Hematopoietic multipotent progenitor cell (in vitro differentiated cells): ENCODE data around the gene TNIP1. TPM values are rescaled to one million over a fixed set of nuclear protein-coding genes. Genes with fewer than 3 reads are reported as not detected.

Source experiments
- DNase-seq, 3 donors: peaks; one replicate each; pipeline ENCODE4 v3.0.0-alpha.2; 2011 to 2015; ENCODE audit warnings: low read depth in 2 of 3, low spot score in 2 of 3
- total RNA-seq: library from RNA; depleted of rRNA; stranded (reverse); fragments of >200 nt; gene quantifications from one replicate; pipeline ENCODE4 v1.2.3, GENCODE V29; 2012

The TNIP1 gene
- total RNA-seq, 1 donor, result 123 TPM

DNA sequence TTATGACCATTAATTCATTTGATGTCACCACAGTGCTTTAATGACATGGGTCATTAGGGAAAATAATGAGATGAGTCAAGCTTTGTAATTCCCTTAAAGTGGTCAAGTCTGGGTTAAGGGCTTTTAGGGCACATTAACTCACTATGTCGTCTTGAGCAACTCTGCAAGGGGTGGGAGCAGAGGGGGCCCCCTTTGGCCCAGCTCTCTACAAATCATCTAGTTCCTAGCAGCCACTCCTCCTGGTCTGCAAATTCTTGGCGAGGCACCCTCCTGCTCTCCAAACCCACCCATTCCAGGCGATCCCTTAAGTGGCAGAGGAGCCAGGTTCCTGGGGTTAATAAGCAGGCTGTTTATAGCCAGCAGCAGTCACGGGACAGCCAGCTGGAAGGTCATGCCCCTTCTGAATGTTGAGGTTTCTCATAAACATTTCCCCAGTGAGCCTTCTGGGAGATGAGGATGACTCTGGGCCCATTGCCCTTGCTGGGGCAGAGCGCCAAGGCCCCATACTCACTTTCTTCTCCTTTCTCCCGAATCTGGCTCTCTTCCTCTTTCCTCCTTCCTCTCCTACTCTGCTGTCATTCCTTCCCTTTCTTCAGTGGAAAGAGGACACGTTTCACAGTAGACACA lies 74.8 kb downstream of the TNIP1 start:
- DNase-seq, result no peak

GRCh38 chr5:151005187-151005949 lies 75.5 kb downstream of the TNIP1 start:
- no peak for DNase-seq

- DNase-seq, result no peak
Observed at GRCh38 chr5:151004499-151004898, 76.3 kb downstream of the TNIP1 start.

GRCh38 chr5:151003503-151003860 lies 77.4 kb downstream of the TNIP1 start:
- no peak for DNase-seq

DNA sequence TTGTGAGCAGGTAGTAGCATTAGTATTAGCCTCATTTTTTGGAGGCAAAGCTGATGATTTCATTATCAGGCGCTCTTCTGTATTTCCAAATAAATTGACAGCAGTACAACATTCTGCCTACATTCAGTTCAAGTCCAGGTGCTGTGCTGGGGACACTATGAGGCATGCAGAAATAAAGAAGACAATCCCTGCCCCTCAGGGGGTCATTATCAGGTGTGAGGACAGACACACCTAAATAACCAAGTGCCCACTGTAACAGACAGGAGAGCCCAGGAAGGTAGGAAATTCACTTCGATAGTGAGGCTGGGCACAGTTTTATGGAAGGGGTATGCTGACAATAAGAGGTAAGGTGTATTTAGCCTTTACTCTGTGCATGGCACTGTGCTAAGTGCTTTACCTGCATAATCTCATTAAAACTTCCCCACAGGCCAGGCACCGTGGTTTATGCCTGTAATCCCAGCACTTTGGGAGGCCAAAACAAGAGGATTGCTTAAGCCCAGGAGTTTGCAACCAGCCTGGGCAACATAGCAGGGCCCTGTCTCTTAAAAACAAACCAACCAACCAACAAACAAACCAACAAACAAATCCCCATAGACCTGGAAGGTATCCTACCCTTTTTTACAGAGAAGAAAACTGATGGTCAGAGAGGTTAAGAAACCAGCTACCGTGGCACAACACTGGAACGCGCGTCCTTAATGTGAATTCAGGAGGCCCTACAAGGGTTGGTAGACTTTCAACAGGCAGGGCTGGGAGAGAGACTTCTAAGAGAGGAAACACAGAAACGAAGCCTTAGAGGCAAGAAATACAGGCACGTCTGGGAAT lies 77.9 kb downstream of the TNIP1 start:
- no peak for DNase-seq

DNA sequence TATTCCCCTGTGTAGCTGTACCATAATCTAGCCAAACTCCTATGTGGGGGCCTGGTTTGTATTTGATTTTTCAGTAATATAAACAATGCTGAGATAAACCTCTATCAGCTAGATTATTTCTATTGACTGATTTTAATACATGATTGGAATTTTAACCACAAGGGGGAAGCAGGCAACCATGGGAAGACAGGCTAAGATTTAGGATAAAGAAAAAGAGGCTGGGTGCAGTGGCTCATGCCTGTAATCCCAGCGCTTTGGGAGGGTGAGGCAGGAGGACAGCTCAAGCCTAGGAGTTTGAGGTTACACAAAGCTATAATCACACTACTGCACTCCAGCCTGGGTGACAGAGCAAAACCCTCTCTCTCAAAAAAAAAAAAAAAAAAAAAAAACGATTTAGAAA lies 78.6 kb downstream of the TNIP1 start:
- peak in 1 of 3 donors; percentile 13 for DNase-seq

GRCh38 chr5:151001436-151001835 lies 79.4 kb downstream of the TNIP1 start:
- DNase-seq, result no peak

GRCh38 chr5:150999704-151000442 lies 81.0 kb downstream of the TNIP1 start:
- DNase-seq, result no peak

GRCh38 chr5:150993826-150994412 lies 86.9 kb downstream of the TNIP1 start:
- DNase-seq, result no peak

DNA sequence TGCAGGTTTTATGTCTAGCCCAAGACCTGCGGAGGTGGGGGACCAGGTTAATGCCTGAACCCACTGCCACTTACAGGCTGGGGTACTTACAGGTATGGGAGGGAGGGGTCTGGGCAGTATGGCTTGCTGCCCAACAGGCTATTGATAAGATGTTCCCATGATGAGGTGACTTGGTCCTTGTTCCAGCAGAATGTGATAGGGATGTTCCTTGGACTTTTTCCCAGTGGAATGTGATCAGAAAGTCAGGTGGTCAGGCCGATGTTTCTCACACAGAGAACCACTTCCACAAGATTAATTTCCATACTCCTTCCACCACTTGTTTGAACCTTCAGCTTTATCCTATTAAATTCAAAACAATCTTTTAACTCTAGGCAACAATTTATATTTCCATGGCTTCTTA lies 87.4 kb downstream of the TNIP1 start:
- no peak for DNase-seq

DNA sequence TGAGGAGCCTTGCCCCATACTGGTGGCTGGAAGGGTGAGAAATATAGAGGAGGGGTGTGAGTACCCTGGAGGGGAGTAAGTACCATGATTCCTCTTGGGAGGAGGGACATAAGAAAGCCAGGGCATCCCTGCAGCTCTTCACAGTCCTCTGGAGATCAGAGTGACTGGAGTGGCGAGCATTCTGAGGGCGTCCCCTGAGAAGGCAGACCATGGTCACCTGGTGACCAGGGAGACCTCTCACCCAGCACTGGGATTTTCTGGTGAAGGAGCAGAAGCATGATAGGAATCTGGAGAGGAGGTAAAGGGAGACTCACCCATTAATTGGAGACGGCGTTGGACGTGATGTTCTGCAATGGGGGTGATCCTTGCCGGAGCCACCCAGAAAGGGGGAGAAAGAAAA lies 88.1 kb downstream of the TNIP1 start:
- no peak for DNase-seq

GRCh38 chr5:150989695-150990094 lies 91.1 kb downstream of the TNIP1 start:
- DNase-seq, result no peak

DNA sequence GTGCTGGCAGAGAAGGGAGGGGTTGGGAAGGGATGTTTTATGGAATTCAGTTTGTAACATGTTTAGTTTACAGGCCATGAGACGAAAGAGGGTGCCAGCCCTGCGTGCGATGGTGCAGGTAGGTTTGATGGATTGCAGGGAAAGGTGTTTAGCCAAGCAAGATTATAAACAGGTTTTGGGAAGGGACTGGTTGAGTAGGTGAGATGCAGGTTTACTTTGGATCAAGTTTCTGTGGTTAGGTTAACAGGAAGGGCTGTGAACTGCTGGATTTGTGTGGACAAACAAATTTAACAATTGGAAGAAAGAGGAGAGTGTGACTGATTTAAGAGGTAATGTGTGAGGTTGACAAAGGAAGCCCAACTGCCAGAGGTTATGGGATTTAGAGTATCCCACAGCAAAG lies 93.1 kb downstream of the TNIP1 start:
- no peak for DNase-seq

Other genes with a start within 250 kb of the TNIP1 start
- 4.0 TPM for gene IRGM, start 234.5 kb downstream of the TNIP1 start, total RNA-seq
- 3.0 TPM for gene ZNF300, start 176.1 kb downstream of the TNIP1 start, total RNA-seq
- gene GPX3, start 60.4 kb downstream of the TNIP1 start, total RNA-seq, result 0.54 TPM
- 319 TPM for gene ANXA6, start 76.7 kb upstream of the TNIP1 start, total RNA-seq
- gene CCDC69, start 143.1 kb upstream of the TNIP1 start, total RNA-seq, result 33.7 TPM
- 23.4 TPM for gene GM2A, start 172.2 kb upstream of the TNIP1 start, total RNA-seq
- not detected for gene SLC36A3, start 222.7 kb upstream of the TNIP1 start, total RNA-seq